HG03103 (cell line): Measurements from ENCODE around the gene CDC45.

ENCODE experiments used
- ATAC-seq: cut with Tn5 transposase; IDR thresholded peaks from one replicate; pipeline ENCODE4 v1.9.1; 2021; ENCODE audit warnings: low read depth; ENCODE audit not compliant: unreplicated experiment

The CDC45 gene

DNA sequence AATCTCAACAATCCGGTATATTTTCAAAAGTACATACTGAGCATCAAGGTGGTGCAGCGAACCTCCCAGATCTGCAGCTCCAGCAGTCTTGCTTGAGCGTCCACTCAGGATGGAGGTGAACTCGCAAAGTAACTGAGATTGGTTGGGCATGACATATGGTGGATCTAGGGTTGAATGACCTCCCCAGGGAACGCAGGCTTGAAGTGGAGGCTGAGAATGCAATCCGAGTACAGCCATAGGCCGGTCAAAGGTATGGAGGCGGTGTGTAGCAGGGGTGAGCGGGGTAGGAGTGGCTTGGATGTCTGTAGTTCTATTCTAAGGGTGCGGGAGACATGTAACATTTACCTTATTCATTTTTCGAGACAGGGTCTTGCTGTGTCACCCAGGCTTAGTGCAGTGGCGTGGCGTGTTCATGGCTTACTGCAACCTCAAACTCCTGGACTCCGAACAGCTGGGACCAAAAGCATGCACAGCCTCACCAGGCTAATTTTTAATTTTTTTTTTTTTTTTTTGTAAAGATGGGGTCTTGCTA, 31.6 kb upstream of the CDC45 start:
- peak; percentile 22 for ATAC-seq

DNA sequence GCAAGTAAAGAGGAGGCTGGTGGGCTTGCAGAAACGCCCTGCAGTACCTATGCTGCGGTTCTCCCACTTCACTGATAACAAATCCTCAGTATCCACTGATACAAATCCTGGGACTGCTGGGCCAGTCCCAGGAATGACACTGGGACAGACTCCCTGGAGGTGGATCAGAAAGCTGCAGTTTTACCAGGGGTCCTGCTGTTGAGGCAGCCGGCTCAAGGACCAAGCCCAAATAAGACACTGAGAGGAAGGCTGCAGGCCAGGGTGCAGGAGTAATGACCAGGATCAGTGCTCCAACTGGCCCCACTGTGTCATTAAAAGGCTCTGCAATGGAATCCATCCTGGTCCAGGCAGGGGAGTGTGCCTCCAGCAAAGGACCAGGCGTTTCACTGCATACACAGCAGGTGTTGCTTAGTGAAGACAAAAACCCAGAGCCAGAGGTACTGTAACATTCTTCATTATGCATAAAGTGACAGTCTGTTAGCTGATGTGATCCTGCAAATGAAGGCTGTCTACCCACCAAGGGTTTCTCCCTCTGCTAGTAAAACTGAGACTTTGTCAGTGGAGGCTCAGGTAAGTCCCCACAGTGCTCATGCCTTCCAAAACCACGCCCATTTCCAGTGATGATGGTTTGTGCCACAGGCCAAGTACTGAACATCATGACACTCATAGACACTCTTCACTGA, 30.8 kb upstream of the CDC45 start:
- no peak for ATAC-seq

DNA sequence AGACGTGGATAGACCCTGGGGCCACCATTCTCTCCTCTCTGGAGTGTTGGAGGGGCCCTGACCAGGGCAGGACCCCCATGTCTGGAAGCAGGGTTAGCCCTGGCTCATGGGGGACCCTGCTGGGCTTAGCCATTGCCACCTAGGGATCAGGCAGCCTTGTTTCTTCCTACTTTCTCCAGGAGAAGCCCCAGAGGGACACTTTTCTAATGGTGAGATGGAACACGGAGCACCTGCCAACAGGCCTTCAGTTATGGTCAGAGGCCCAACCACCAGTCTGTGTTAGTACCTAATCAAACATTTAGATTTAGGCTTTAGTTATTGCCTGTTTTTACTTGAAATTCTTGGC, 30.3 kb upstream of the CDC45 start:
- no peak for ATAC-seq

DNA sequence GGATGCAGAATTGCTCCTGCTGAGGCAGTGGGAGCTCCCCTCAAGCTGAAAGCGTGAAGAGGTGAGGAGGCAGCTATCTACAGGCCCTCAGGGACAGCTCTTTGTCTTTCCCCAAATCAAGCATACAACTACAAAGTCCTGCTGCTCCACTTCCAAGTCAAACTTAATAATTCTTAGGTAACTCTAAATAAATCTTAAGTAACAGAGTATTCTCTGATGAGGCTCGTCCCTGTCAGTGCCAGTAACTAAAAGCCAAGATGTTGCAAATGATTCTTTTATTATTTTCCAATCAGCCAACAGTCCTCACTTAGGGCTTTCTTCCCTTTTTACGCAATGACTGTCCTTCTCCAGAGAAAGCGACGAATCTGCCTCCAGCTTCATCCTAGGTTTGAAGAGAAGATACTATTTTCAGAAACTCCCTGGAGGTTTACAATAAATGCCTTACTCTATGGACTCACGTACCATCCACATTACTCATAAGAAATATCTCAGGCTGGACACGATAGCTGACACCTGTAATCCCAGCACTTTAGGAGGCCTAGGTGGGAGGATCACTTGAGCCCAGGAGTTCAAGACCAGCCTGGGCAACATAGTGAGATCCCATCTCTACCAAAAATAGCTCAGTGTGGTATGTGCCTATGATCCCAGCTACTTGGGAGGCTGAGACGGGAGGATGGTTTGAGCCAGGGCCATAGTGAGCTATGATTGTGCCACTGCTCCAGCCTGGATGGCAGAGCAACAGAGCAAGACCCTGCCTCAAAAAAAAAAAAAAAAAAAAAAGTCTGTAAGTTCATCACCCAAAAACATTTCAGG, 29.2 kb upstream of the CDC45 start:
- ATAC-seq = no peak

DNA sequence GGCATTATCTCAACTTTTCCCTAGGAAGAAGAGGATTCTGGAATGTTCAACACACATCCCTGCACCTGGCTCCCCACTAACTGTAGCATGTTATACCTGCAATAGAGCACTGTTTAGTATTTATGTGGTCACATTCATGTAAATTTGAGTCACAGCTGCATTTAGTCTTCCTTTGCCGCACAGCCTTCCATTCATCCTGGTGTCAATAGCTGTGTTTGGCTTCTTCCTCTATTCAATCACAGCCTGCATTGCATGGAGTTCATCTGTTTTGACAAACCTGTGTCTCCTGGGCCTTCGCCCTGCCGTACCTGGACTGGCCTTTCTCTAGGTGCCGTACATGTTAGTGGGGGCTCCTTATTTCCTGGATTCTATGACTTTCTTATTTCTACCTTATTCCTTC, 28.1 kb upstream of the CDC45 start:
- no peak for ATAC-seq

DNA sequence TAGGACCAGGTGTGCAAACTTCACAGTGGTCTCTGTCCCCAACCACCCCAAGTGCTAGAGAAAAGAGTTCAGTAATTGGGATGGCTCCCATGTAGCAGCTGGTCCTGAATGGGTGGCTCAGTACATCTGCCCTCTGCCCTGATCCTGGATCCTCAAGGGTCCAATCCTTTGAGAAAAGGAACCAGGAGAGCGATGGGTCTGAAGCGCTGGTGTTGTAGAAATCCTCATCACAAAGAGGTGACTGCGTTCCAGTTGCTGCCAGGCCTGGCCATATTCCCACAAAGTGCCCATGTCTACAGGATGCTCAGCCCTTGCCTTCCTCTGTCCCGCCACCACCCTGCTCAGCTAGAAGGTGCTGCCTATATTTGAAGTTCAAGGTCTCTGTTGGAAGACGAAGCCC, 26.0 kb upstream of the CDC45 start:
- no peak for ATAC-seq

DNA sequence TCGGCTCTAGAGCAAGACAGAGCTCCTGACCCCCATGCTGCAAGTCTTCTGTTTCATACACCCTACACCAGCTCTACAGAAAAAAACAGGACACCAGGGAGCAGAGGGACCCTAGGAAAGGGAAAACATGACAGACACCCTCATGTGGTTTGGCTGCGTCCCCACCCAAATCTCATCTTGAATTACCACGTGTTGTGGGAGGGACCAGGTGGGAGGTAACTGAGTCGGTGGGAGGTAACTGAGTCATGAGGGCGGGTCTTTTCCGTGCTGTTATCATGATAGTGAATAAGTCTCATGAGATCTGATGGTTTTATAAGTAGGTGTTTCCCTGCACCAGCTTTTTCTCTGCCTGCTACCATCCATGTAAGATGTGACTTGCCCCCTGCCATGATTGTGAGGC, 25.6 kb upstream of the CDC45 start:
- no peak for ATAC-seq

DNA sequence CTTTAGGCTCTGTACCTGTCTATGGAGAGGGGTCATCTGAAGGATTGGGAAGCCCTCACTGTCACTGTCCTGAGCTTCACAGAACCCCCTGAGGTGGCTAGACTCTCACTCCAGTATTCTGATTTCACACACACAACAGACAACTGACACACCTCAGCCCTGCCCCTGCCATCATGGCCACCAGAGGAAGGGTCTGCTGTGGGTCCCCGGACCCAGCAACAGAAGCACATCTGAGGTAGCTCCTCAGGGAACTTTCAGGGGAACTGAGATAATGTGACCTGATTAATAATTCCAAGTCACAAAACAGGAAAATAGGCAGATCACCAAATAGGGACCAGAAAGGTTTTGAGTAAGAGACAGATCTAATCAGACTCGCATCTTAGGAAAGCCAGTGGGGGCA, 24.7 kb upstream of the CDC45 start:
- ATAC-seq = no peak

DNA sequence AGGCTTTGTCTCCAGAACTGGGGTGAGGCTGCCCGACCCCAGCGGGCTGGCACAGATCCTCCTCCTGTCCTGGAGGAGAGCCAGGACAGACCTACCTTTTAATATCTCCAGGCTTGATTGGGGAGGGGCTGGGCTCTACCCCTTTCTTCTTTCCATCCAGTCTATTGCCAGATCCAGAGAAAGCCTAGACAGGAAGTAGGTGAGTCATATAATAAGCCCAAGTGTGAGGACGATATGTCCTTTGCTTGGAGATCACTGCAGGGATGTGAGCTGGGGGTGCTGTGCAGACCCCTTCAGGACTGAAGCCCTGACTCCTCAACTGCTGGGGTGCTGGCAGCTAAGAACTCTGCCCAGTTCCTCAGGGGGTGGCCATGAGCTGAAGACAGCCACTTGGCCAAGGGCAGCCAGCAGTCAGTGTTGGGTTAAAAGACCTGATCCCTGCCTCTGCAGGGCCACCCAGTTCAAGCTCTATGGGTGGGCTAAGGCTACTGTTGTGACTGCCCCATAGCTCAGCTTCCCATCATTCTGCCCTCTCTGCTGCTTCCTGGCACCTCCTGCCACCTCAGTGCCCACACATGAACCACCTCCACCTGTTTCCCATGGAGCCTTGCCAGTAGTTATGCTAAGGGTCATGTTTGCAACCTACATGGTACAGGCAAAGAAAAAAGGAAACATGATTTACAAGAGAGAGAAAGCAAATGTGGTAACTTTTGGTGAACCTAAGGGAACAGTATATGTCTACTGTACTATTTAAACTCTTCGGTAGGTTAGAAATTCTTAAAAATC, 23.9 kb upstream of the CDC45 start:
- no peak for ATAC-seq

DNA sequence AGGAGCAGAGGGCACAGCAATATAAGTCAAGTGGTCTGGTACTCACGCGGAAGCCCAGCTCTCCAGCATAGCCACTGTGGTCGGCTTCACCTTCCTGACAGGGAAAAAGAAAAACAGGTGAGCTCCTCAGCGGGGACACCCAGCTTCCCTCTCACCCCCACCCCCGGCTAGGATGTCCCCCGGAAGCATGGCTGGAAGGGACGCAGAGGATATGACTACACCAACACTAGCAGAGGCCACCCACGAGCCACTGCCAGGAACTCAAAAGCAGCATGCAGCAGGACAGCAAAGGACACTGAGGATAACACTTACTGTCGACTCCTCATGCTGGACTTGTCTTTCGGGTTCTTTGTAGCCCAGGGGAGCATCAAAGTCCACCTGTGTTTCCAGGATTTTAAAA, 23.2 kb upstream of the CDC45 start:
- no peak for ATAC-seq

DNA sequence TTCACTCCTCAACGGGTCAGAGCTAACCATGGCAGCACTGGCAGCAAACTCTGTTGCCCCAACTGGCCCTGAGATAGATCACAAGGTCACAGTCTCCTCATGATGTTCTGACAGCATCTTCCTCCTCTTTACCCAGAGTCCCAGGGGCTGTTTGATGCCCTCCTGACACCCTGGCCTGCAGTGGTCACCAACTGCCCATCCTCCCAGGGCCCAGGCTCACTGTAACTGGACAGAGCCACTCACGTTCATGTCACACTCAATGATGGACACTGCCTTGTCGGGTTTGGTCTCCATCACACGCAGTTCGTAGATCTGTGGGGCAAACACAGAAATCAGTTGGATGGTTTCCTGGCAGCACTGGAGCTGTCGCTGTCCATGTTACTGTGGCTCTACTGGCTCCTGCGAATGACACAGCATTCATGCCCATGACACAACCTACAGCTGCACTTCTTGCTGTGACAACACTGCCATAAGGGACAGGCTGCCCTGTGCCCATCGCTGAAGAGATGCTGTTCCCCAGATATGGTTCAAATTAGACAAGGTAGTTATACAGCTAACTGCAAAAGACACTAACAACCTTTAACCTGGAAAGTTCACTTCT, 21.8 kb upstream of the CDC45 start:
- ATAC-seq = no peak

DNA sequence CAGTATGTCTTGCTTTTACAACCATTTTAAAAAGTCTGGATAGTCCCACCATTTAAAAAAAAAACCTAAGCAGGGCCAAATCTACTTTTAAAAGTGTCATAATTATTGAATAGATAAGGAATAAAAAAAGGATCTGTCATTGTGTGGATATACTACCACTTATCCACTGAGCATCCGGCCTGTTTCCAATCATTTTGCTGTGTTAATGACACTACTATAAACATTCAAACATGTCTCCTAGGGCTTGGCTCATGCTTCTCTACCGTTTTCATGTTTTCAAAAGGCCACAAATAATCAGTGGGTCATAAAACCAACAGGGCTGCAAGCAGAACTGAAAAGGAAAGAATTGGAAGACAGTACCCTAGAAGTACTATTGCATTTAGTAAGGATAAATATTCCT, 19.7 kb upstream of the CDC45 start:
- ATAC-seq = no peak

DNA sequence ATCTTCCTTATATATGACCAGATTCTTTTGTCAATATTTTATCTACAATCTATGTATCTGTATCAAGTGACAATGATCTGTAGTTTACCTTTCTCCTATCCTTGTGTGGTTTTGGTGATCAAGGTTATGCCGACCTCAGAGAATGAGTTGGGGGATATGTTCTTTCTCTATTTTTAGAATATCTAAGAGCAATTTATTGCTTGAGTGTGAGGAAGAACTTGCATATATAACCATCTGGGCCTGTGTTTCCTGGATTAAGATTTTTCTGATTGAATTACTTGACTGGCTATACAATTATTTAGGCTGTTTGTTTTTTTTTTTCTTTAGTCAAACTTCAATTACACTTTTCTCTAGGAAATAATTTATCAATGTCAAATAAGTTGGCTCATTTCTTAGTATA, 18.2 kb upstream of the CDC45 start:
- ATAC-seq = no peak

DNA sequence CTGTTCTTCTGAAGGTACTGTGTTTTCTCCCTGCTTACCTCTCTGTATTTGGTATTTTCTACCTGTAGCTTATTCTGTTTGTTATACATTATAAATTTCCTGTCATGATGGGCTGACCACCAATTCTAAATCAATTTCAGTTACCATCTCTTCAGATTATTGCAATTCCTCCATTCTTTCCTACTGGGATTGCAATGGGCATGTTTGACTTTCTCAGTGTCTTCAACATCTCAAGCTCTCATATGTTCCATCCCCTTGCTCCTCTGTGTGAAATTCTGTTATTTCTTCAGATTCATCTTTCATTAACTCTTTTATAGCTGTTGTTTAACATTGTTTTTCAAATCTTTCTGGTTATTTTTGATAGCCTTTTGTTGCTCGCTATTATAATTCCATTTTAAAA, 16.7 kb upstream of the CDC45 start:
- no peak for ATAC-seq

DNA sequence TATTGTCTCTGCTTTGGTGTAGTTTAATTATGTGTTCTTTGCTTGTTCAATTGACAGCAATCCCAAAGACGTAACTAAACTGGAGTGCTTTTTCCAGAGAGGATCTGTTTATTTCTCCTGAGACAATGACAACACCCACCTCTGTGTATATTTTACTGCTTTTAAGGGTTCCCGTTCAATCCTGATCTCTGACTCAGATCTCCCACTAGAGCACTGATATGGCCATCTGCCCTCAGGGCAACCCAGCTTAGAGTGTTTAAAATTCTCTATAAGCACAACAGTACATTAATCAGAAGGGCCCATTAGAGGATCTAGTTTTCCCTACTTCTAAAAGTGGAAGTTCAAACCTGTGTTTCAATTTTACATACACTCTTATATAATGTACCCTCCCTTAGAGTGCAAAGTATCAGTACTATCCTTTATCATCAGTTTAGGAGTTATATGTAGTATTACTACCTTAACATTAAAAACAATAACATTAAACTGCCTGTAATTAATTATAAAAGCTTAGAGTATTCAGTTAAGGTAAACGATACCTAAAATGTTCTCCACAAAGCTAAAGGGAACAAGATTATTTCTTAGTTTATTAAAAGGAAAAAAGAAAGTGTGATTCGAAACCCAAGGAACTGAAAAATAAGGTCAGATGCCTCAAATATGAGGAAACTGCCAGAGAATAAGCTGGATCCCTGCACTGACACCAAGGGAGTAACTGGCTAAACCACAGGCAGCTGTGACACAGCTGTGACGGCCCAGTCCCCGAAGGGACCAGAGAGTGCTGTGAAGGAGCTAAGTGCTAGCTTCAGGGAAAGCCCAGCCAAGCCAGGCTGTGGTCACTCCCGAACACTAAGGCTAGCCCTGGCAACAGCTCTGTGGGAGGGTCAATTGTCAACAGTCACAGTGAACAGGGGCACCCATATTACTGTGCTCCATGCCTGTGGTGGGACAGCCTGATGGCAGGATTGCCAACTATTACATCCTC, 15.9 kb upstream of the CDC45 start:
- no peak for ATAC-seq

DNA sequence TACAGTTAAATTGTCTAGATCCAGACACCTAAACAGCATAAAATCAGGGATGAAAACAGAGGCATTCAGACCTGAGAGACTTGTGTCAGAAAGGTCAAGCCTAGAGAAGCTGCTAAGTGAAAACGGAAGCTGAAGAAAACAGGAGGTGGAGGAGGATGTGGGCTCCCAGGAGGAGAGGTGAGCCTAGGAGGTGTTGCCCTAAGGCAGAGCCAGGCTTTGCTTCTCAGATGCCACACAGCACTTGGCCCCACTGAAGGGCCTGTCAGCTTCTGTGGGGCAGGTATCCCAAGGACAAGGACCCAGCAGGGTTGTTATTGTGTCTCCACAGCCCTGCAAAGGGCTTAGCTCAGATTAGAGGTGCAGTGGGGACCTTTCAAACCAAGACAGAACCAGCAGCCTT, 15.2 kb upstream of the CDC45 start:
- ATAC-seq = no peak

DNA sequence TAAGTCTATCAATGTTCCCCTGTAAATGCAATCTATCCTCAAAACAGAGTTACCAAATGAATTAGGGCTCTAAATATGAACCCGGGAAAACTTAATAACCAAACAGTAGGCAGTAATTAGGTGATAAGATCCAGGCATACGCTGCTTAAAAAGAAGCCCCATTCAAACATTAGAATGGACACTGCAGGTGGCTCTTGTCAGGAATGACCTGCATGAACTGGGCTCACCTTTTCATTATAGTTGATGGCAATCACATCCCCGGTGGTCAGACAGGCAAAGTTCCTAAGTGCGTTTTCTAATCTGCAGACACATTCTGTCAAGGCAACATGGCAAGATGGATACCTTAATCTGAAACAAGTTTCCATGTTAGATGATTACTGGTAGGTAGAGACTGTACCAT, 14.7 kb upstream of the CDC45 start:
- no peak for ATAC-seq

DNA sequence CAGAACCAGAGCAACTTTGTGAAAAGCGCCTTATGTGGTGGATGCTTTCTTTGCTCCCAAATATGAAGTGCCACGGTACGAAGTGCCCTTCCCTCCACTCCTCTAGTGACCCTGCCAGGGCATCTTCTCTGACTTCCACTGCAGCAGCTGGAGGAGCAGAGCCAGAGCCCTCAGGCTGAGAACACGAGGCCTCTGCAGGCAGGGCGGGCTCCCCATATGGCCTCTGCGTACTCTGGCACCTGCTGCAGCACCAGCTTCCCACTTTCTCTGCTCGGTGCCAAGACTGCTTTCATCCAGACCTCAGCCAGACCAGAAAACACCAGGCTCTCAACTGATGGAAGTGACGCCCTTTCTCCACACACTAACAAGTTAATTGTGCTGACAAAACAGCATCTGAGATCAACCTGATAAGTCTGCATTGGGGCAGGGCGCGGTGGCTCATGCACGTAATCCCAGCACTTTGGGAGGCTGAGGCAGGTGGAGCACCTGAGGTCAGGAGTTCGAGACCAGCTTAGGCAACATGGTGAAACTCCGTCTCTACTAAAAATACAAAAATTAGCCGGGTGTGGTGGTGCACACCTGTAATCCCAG, 13.5 kb upstream of the CDC45 start:
- ATAC-seq = no peak
